NCI-H748 treated with DMSO at 0.1 percent for 48 hours (cell line): ENCODE results near the gene THADA.

Source experiments
- DNase-seq: peaks from one replicate; lab custom pipeline; 2025; lab: John Stamatoyannopoulos, UW

The THADA gene

GRCh38 chr2:43186321-43186678 is 409.5 kb downstream of the THADA start:
- no peak for DNase-seq

- no peak for DNase-seq
These were observed 410.7 kb downstream of the THADA start for GRCh38 chr2:43185146-43185545.

GRCh38 chr2:43184339-43184895 is 411.4 kb downstream of the THADA start:
- DNase-seq = no peak

- no peak for DNase-seq
These were observed 412.1 kb downstream of the THADA start for GRCh38 chr2:43183743-43184142.

- no peak for DNase-seq
These were observed 414.9 kb downstream of the THADA start for GRCh38 chr2:43180897-43181296.
